ENCODE results near the gene SNORC. TPM values are rescaled to one million over a fixed set of nuclear protein-coding genes. Genes with fewer than 3 reads are reported as not detected.

Gene SNORC
- total and polyA plus RNA-seq, 2 donors (not counting 1 experiment from before 2014, with no cell fraction given), result 0.91 to 0.94 TPM

DNA sequence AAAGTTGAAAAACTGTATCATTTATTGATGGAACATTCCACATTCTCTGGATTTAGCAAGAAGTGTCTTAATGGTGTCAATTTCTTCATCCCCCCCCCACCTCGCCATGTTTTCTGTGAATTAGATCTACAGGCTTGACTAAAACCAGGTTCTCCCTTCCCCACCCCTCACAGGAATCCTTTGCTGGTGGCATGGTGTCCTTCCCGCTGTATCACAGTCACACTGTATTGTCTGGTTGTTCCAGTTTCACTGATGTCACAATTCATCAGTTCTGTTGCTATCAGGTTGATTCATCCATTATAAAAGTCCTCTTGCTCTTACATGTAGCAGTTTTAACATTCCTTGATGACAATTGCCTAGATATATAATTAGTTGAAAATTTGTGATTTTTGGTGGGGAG lies 6.1 kb upstream of the SNORC start:
- intact Hi-C loops (cut with micrococcal nuclease), result no loop called here
- TF ChIP-seq, protein P1, sequence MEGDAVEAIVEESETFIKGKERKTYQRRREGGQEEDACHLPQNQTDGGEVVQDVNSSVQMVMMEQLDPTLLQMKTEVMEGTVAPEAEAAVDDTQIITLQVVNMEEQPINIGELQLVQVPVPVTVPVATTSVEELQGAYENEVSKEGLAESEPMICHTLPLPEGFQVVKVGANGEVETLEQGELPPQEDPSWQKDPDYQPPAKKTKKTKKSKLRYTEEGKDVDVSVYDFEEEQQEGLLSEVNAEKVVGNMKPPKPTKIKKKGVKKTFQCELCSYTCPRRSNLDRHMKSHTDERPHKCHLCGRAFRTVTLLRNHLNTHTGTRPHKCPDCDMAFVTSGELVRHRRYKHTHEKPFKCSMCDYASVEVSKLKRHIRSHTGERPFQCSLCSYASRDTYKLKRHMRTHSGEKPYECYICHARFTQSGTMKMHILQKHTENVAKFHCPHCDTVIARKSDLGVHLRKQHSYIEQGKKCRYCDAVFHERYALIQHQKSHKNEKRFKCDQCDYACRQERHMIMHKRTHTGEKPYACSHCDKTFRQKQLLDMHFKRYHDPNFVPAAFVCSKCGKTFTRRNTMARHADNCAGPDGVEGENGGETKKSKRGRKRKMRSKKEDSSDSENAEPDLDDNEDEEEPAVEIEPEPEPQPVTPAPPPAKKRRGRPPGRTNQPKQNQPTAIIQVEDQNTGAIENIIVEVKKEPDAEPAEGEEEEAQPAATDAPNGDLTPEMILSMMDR (IDR thresholded peaks at IDR 0.05), result no peak
- no peak for TF ChIP-seq EZH2 (IDR thresholded peaks at IDR 0.05; ENCODE audit: borderline replicate concordance, insufficient read depth, low read depth, low read length, poor library complexity, severe bottlenecking)
- Histone ChIP-seq H3K9me3 (ENCODE audit: control extremely low read depth in 1 of 3, control insufficient read depth in 2 of 3, insufficient read depth in 1 of 3, low read length in 2 of 3) (no peaks in the 10 kb centered on the region), H4K20me1 (ENCODE audit: control insufficient read depth, insufficient read depth, low read length, poor library complexity, severe bottlenecking) (no peaks in the 10 kb centered on the region), H3K27me3 (replicated peaks in 1 of 4; ENCODE audit: control extremely low read depth in 1 of 4, control insufficient read depth in 3 of 4, insufficient read depth in 4 of 4, low read length in 3 of 4) (no peaks in the 10 kb centered on the region), H3K4me3 (ENCODE audit: control extremely low read depth in 1 of 5, extremely low read depth in 1 of 5, insufficient read depth in 1 of 5, low read depth in 2 of 5, low read length in 4 of 5) (no peak overlapping the region), H3K27ac (ENCODE audit: low read length in 2 of 2) (no peak overlapping the region), H3K36me3 (replicated peaks in 1 of 2; ENCODE audit: control extremely low read depth in 1 of 2, control insufficient read depth in 1 of 2, extremely low read depth in 1 of 2, insufficient read depth in 2 of 2, low read length in 1 of 2) (peaks cover 0 to 2% of the 10 kb centered on the region in 2 experiments), H2AFZ (ENCODE audit: insufficient read depth, low read depth, low read length, poor library complexity, severe bottlenecking) (no peak overlapping the region), H3K4me1 (ENCODE audit: control insufficient read depth in 2 of 2, insufficient read depth in 2 of 2, low read length in 2 of 2) (no peaks in the 10 kb centered on the region), H3K4me2 (replicated peaks; ENCODE audit: low read depth, low read length, poor library complexity, severe bottlenecking) (no peak overlapping the region), H3K79me2 (ENCODE audit: control insufficient read depth, insufficient read depth, low read length) (no peaks in the 10 kb centered on the region), H3K9ac (ENCODE audit: low read length) (no peak overlapping the region)
- DNase-seq, result no peak
- WGBS (ENCODE audit: insufficient coverage), result 100% methylated on average over 1 of the region's 2 CpGs
- H3K9me3 Mint-ChIP-seq (ENCODE audit: insufficient read depth), result no peaks in the 10 kb centered on the region
- ATAC-seq (ENCODE audit: low read depth), result no peak
- H3K4me1 Mint-ChIP-seq, result no peaks in the 10 kb centered on the region
- H3K27ac Mint-ChIP-seq, result no peak overlapping the region
- no peak overlapping the region for H3K4me3 Mint-ChIP-seq
- ChIA-PET POLR2A (no interaction called here), CTCF (no interaction called here)
- H3K27me3 Mint-ChIP-seq, result no peaks in the 10 kb centered on the region

DNA sequence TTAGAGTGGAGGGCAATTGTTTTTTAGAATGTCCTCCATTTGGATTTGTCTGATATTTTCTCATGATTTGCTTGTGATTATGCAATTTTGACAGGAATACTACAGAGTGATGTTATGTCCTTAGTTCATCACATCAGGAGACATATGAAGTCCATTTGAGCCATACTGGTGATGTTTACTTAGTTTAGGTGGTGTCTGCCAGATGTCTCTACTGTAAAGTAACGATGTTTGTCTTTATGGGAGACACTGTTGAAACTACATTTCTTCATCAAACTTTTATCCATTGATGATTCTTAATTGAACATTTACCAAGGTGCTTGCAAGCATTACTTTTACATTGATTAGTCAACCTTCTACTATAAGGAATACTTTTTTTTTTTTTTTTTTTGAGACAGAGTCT lies 4.9 kb upstream of the SNORC start:
- no peak overlapping the region for H3K9ac ChIP-seq (ENCODE audit: low read length)
- Mint-ChIP-seq H3K27me3 (no peaks in the 10 kb centered on the region), H3K27ac (no peak overlapping the region), H3K4me1 (no peaks in the 10 kb centered on the region), H3K4me3 (no peak overlapping the region), H3K9me3 (ENCODE audit: insufficient read depth) (no peaks in the 10 kb centered on the region)
- no CpG with 5 or more reads among the region's 1 CpG for WGBS (ENCODE audit: insufficient coverage)
- ChIA-PET CTCF (interaction anchor here (1.2 kb wide), 1 partner anchor 188 kb away, joined by 4 read pairs; no protein-coding TSS in a partner anchor), POLR2A (no interaction called here)
- no peak overlapping the region for H3K4me3 ChIP-seq (ENCODE audit: control extremely low read depth in 1 of 5, extremely low read depth in 1 of 5, insufficient read depth in 1 of 5, low read depth in 2 of 5, low read length in 4 of 5)
- H3K36me3 ChIP-seq (replicated peaks in 1 of 2; ENCODE audit: control extremely low read depth in 1 of 2, control insufficient read depth in 1 of 2, extremely low read depth in 1 of 2, insufficient read depth in 2 of 2, low read length in 1 of 2), result no peaks in the 10 kb centered on the region
- no peak for TF ChIP-seq EZH2 (IDR thresholded peaks at IDR 0.05; ENCODE audit: borderline replicate concordance, insufficient read depth, low read depth, low read length, poor library complexity, severe bottlenecking)
- TF ChIP-seq, protein P1 (IDR thresholded peaks at IDR 0.05), result no peak
- no peaks in the 10 kb centered on the region for H3K79me2 ChIP-seq (ENCODE audit: control insufficient read depth, insufficient read depth, low read length)
- ATAC-seq (ENCODE audit: low read depth) (no peak), DNase-seq (no peak)
- no peak overlapping the region for H3K27ac ChIP-seq (ENCODE audit: low read length in 2 of 2)
- H4K20me1 ChIP-seq (ENCODE audit: control insufficient read depth, insufficient read depth, low read length, poor library complexity, severe bottlenecking), result no peaks in the 10 kb centered on the region
- intact Hi-C loops (cut with micrococcal nuclease), result no loop called here
- H3K4me1 ChIP-seq (ENCODE audit: control insufficient read depth in 2 of 2, insufficient read depth in 2 of 2, low read length in 2 of 2), result no peaks in the 10 kb centered on the region
- H3K4me2 ChIP-seq (replicated peaks; ENCODE audit: low read depth, low read length, poor library complexity, severe bottlenecking), result no peak overlapping the region
- H2AFZ ChIP-seq (ENCODE audit: insufficient read depth, low read depth, low read length, poor library complexity, severe bottlenecking), result no peak overlapping the region
- no peaks in the 10 kb centered on the region for H3K27me3 ChIP-seq (replicated peaks in 1 of 4; ENCODE audit: control extremely low read depth in 1 of 4, control insufficient read depth in 3 of 4, insufficient read depth in 4 of 4, low read length in 3 of 4)
- no peaks in the 10 kb centered on the region for H3K9me3 ChIP-seq (ENCODE audit: control extremely low read depth in 1 of 3, control insufficient read depth in 2 of 3, insufficient read depth in 1 of 3, low read length in 2 of 3)
